Immature natural killer cell (primary cell): ENCODE data around the gene CFP. TPM values are rescaled to one million over a fixed set of nuclear protein-coding genes. Genes with fewer than 3 reads are reported as not detected.

Experiments
- DNase-seq, 3 donors: peaks; one replicate each; pipeline ENCODE4 v3.0.0; 2022; ENCODE audit warnings: mixed read lengths in 1 of 3
- H3K27ac Mint-ChIP-seq, 6 donors: one replicate each; pipeline ENCODE4 v1.8.0; 2020; ENCODE audit warnings: mixed read lengths in 6 of 6, mild to moderate bottlenecking in 5 of 6, inconsistent platforms in 4 of 6, moderate library complexity in 3 of 6
- H3K27me3 Mint-ChIP-seq, 3 donors: one replicate each; pipeline ENCODE4 v1.8.0; 2020 to 2021; ENCODE audit warnings: low read depth in 3 of 3, mild to moderate bottlenecking in 3 of 3, mixed read lengths in 3 of 3, moderate library complexity in 3 of 3, inconsistent platforms in 1 of 3
- H3K36me3 Mint-ChIP-seq, 3 donors: one replicate each; pipeline ENCODE4 v1.8.0; 2020; ENCODE audit warnings: mixed read lengths in 3 of 3, inconsistent platforms in 2 of 3, mild to moderate bottlenecking in 2 of 3
- H3K4me1 Mint-ChIP-seq, 2 donors: one replicate each; pipeline ENCODE4 v1.8.0; 2020; ENCODE audit warnings: inconsistent platforms in 2 of 2, mild to moderate bottlenecking in 2 of 2, mixed read lengths in 2 of 2, moderate library complexity in 1 of 2
- H3K4me3 Mint-ChIP-seq, 5 donors: one replicate each; pipeline ENCODE4 v1.8.0; 2020; ENCODE audit warnings: mild to moderate bottlenecking in 5 of 5, mixed read lengths in 5 of 5, inconsistent platforms in 3 of 5, moderate library complexity in 3 of 5
- H3K9me3 Mint-ChIP-seq, 6 donors: one replicate each; pipeline ENCODE4 v1.8.0; 2020; ENCODE audit warnings: mild to moderate bottlenecking in 6 of 6, mixed read lengths in 6 of 6, inconsistent platforms in 4 of 6, moderate library complexity in 3 of 6
- polyA plus RNA-seq, 3 donors: library from polyadenylated mRNA; unstranded; fragments of 300-500 nt; fragmentation: Illumina TruSeq; gene quantifications; one replicate each; pipeline ENCODE4 v1.2.3, GENCODE V29; 2021

Gene CFP
- polyA plus RNA-seq, 3 donors from 2014 or later: 1.3 to 22.0 (median 13.3) TPM

GRCh38 chrX:47573341-47574075 is 56.2 kb downstream of the CFP start:
- DNase-seq: no peak
- H3K27ac Mint-ChIP-seq: no peak overlapping the region
- H3K36me3 Mint-ChIP-seq: peaks cover 4 to 26% (median 20%) of the 10 kb centered on the region in 3 donors
- peaks cover 0 to 2% (median 0%) of the 10 kb centered on the region in 6 donors for H3K9me3 Mint-ChIP-seq
- peaks cover 0 to 9% of the 10 kb centered on the region in 2 donors for H3K4me1 Mint-ChIP-seq
- peak overlapping the region in 2 of 5 donors; percentile 27 to 30 for H3K4me3 Mint-ChIP-seq
- H3K27me3 Mint-ChIP-seq: peaks cover 5 to 20% (median 17%) of the 10 kb centered on the region in 3 donors

Other genes with a start within 250 kb of the CFP start
- gene ZNF41, start 146.7 kb downstream of the CFP start, polyA plus RNA-seq: 1 to 10 TPM in 2 of 3 donors, under 1 TPM in 1; 0.08 to 5.4 (median 2.5) TPM
- gene ARAF, start 68.7 kb downstream of the CFP start, polyA plus RNA-seq: 100 to 1,000 TPM in 1 of 3 donors, 10 to 100 TPM in 2; 53.5 to 122 (median 68.5) TPM
- gene TIMP1, start 47.5 kb downstream of the CFP start, polyA plus RNA-seq: 100 to 1,000 TPM; 153 to 275 (median 237) TPM
- gene SYN1, start 10.1 kb downstream of the CFP start, polyA plus RNA-seq: under 1 TPM in 1 of 3 donors, not detected in 2; 0.11 TPM
- 1 to 10 TPM; 8.4 to 9.4 (median 9.1) TPM for gene ELK1, start 20.6 kb upstream of the CFP start, polyA plus RNA-seq
- gene UXT, start 29.2 kb upstream of the CFP start, polyA plus RNA-seq: 100 to 1,000 TPM; 179 to 256 (median 190) TPM
- 1 to 10 TPM; 7.0 to 8.6 (median 7.6) TPM for gene ZNF81, start 207.0 kb upstream of the CFP start, polyA plus RNA-seq